OCI-LY7 (cell line): ENCODE results near the gene PLK5. TPM values are rescaled to one million over a fixed set of nuclear protein-coding genes. Genes with fewer than 3 reads are reported as not detected.
A peak's percentile ranks its signal among the peaks of the same experiment; 100 is the strongest.

ENCODE experiments used
- BruUV-seq: library from RNA; stranded (reverse); fragments of 400-500 nt; replicated peaks from 2 replicates; lab custom pipeline; 2021; lab: Mats Ljungman, UMichigan
- CTCF ChIA-PET: fragments of 300-600 bp; sonication (Branson Sonifier 250); formaldehyde crosslinking; loops from one replicate; lab custom pipeline; 2022; ENCODE audit warnings: antibody characterized with exemption; ENCODE audit not compliant: unreplicated experiment; lab: Charles Lee
- POLR2A ChIA-PET: fragments of 300-600 bp; sonication (Branson Sonifier 250); formaldehyde crosslinking; loops from one replicate; lab custom pipeline; 2022; ENCODE audit warnings: antibody characterized with exemption; lab: Charles Lee
- DNase-seq: peaks from one replicate; pipeline ENCODE4 v3.0.0-alpha.2; 2015; ENCODE audit warnings: low spot score
- H2AFZ ChIP-seq: fragments of 200-600 bp; sonication (generic), shearing (Covaris generic); 2 replicates; pipeline ENCODE4 v1.6.1; 2014; ENCODE audit warnings: mild to moderate bottlenecking, antibody characterized with exemption, low read length, moderate library complexity
- H3K27ac ChIP-seq: fragments of 200-600 bp; sonication (generic); 2 replicates; pipeline ENCODE4 v1.5.1; 2014; ENCODE audit warnings: mixed run types, low read depth, mild to moderate bottlenecking, moderate library complexity, low read length, inconsistent platforms; ENCODE audit not compliant: poor library complexity, severe bottlenecking
- H3K36me3 ChIP-seq: fragments of 200-600 bp; sonication (generic); 2 replicates; pipeline ENCODE4 v1.6.1; 2014; ENCODE audit warnings: mild to moderate bottlenecking, antibody characterized with exemption, low read length, moderate library complexity, mixed read lengths; ENCODE audit not compliant: insufficient read depth
- H3K4me1 ChIP-seq: fragments of 200-600 bp; sonication (generic); 2 replicates; pipeline ENCODE4 v1.5.1; 2014; ENCODE audit warnings: mild to moderate bottlenecking, low read length; ENCODE audit not compliant: insufficient read depth, poor library complexity, severe bottlenecking
- H3K4me2 ChIP-seq: fragments of 200-600 bp; sonication (generic); 2 replicates; pipeline ENCODE4 v1.6.1; 2014; ENCODE audit warnings: mild to moderate bottlenecking, low read length
- H3K4me3 ChIP-seq: fragments of 200-600 bp; sonication (generic); 2 replicates; pipeline ENCODE4 v1.5.1; 2014; ENCODE audit warnings: mild to moderate bottlenecking, low read depth, low read length; ENCODE audit not compliant: poor library complexity, severe bottlenecking
- H3K79me2 ChIP-seq: fragments of 200-600 bp; sonication (generic); 2 replicates; pipeline ENCODE4 v1.6.1; 2016; ENCODE audit warnings: low read depth, mild to moderate bottlenecking, low read length, moderate library complexity, mixed read lengths; ENCODE audit not compliant: insufficient read depth
- H3K9me2 ChIP-seq: fragments of 200-600 bp; sonication (generic); 2 replicates; pipeline ENCODE4 v1.6.1; 2016; ENCODE audit warnings: mild to moderate bottlenecking, low read length, mixed read lengths; ENCODE audit not compliant: insufficient read depth
- H3K9me3 ChIP-seq: fragments of 200-600 bp; sonication (generic); 2 replicates; pipeline ENCODE4 v1.6.1; 2014; ENCODE audit warnings: mild to moderate bottlenecking, mixed run types, low read length, mixed read lengths
- H4K20me1 ChIP-seq: fragments of 200-600 bp; sonication (generic); 2 replicates; pipeline ENCODE4 v1.6.1; 2014; ENCODE audit warnings: mild to moderate bottlenecking, antibody characterized with exemption, low read length, moderate library complexity, mixed read lengths; ENCODE audit not compliant: insufficient read depth
- CTCF ChIP-seq: fragments of 200-600 bp; sonication (generic); conservative IDR thresholded peaks from 2 replicates; pipeline ENCODE4 v1.5.1; 2014; ENCODE audit warnings: mild to moderate bottlenecking, antibody characterized with exemption, low read length, moderate library complexity, mixed read lengths
- EZH2phosphoT487 ChIP-seq: fragments of 200-600 bp; sonication (generic); IDR thresholded peaks from 2 replicates; pipeline ENCODE4 v1.6.1; 2018; ENCODE audit warnings: low read depth, borderline replicate concordance, mild to moderate bottlenecking, mixed run types, antibody characterized with exemption, low read length, moderate library complexity, mixed read lengths
- intact Hi-C: fragments of 100-400 bp; cut with micrococcal nuclease; formaldehyde crosslinking; loops from one replicate; pipeline ENCODE4 v1.10.0; 2022; ENCODE audit not compliant: unreplicated experiment
- total RNA-seq, 2 experiments: library from RNA; depleted of rRNA in 1 of 2; stranded (reverse); fragments of >200 nt in 1 of 2; shearing (Covaris generic) in 1 of 2; gene quantifications; 2 replicates each; pipeline ENCODE4 v1.2.3, GENCODE V29; 2014 to 2022

PLK5 gene
- total RNA-seq, 2 experiments from 2014 or later: 0.17 TPM; not detected in 1

GRCh38 chr19:1514295-1514661 is 9.6 kb upstream of the PLK5 start:
- Histone ChIP-seq H3K79me2 (no peaks in the 10 kb centered on the region), H3K4me2 (no peak overlapping the region), H2AFZ (no peak overlapping the region), H3K27ac (no peak overlapping the region), H3K4me3 (no peak overlapping the region), H3K36me3 (no peaks in the 10 kb centered on the region), H3K4me1 (no peaks in the 10 kb centered on the region), H4K20me1 (no peaks in the 10 kb centered on the region), H3K9me2 (no peaks in the 10 kb centered on the region), H3K9me3 (no peaks in the 10 kb centered on the region)
- BruUV-seq: no TSS peak
- ChIA-PET POLR2A (interaction anchor here (0.7 kb wide), 2 partner anchors 95 to 486 kb away, joined by 5 read pairs; no protein-coding TSS in a partner anchor), CTCF (no interaction called here)
- TF ChIP-seq EZH2phosphoT487: no peak
- intact Hi-C loops: no loop called here
- DNase-seq: no peak

- DNase-seq: no peak
- no peaks in the 10 kb centered on the region for H3K4me1 ChIP-seq
- H3K79me2 ChIP-seq: no peaks in the 10 kb centered on the region
- H3K27ac ChIP-seq: no peak overlapping the region
- BruUV-seq: no TSS peak
- no peaks in the 10 kb centered on the region for H3K36me3 ChIP-seq
- no peaks in the 10 kb centered on the region for H3K9me3 ChIP-seq
- CTCF ChIA-PET: no interaction called here
- H4K20me1 ChIP-seq: no peaks in the 10 kb centered on the region
- H2AFZ ChIP-seq: no peak overlapping the region
- TF ChIP-seq EZH2phosphoT487: no peak
- no peak for TF ChIP-seq CTCF
- POLR2A ChIA-PET: interaction anchor here (0.7 kb wide), 1 partner anchor 485 kb away, joined by 5 read pairs; no protein-coding TSS in a partner anchor
- H3K9me2 ChIP-seq: no peaks in the 10 kb centered on the region
- intact Hi-C loops: no loop called here
- H3K4me3 ChIP-seq: no peak overlapping the region
- H3K4me2 ChIP-seq: no peak overlapping the region
Observed at GRCh38 chr19:1514986-1515721, 8.7 kb upstream of the PLK5 start.

- H3K27ac ChIP-seq: no peak overlapping the region
- no peak overlapping the region; the same call in 1 of the 2 replicates for H2AFZ ChIP-seq
- ChIA-PET CTCF (no interaction called here), POLR2A (no interaction called here)
- intact Hi-C loops: no loop called here
- no peak overlapping the region for H3K4me3 ChIP-seq
- H3K9me2 ChIP-seq: no peaks in the 10 kb centered on the region
- H3K4me2 ChIP-seq: peak overlapping the region; percentile 12; the same call in 1 of the 2 replicates
- H3K79me2 ChIP-seq: no peaks in the 10 kb centered on the region
- no peaks in the 10 kb centered on the region for H3K36me3 ChIP-seq
- TF ChIP-seq EZH2phosphoT487: no peak
- BruUV-seq: no TSS peak
- DNase-seq: peak; percentile 56
- H3K4me1 ChIP-seq: no peaks in the 10 kb centered on the region
- H4K20me1 ChIP-seq: no peaks in the 10 kb centered on the region
- H3K9me3 ChIP-seq: no peaks in the 10 kb centered on the region
Observed at GRCh38 chr19:1516395-1516753, 7.5 kb upstream of the PLK5 start.
